ENCODE results near the gene VSIG10L2. TPM values are rescaled to one million over a fixed set of nuclear protein-coding genes. Genes with fewer than 3 reads are reported as not detected.

VSIG10L2 gene
- total RNA-seq, 4 donors from 2014 or later = 1.4 to 7.2 (median 4.5) TPM

DNA sequence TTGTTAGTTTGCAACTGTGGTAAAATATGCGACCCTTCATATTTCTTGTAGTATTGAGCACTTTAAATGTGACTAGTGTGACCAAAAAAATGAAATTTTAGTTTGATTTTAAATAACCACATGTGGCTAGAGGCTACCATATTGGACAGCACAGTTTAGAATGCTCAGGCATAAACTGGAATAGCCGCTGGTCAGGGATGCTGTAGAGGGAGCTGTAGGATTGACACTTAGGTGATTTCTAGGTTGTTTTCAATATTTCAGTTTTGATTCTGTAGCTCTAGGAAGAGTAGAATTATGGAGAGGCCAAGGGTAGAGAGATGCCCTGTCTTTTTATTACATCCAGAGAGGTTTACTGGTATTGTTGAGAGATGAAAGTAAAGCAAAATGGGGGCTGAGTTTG is 10.8 kb upstream of the VSIG10L2 start:
- no peak for TF ChIP-seq POLR2A (IDR thresholded peaks at IDR 0.05)
- TF ChIP-seq, protein P1, sequence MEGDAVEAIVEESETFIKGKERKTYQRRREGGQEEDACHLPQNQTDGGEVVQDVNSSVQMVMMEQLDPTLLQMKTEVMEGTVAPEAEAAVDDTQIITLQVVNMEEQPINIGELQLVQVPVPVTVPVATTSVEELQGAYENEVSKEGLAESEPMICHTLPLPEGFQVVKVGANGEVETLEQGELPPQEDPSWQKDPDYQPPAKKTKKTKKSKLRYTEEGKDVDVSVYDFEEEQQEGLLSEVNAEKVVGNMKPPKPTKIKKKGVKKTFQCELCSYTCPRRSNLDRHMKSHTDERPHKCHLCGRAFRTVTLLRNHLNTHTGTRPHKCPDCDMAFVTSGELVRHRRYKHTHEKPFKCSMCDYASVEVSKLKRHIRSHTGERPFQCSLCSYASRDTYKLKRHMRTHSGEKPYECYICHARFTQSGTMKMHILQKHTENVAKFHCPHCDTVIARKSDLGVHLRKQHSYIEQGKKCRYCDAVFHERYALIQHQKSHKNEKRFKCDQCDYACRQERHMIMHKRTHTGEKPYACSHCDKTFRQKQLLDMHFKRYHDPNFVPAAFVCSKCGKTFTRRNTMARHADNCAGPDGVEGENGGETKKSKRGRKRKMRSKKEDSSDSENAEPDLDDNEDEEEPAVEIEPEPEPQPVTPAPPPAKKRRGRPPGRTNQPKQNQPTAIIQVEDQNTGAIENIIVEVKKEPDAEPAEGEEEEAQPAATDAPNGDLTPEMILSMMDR (IDR thresholded peaks at IDR 0.05) = no peak
- intact Hi-C loops (cut with DNase I; ENCODE audit: low total_unique reads) = no loop called here
- H3K4me3 ChIP-seq (ENCODE audit: low read depth, poor library complexity, severe bottlenecking) = no peak overlapping the region
- DNase-seq (ENCODE audit: low spot score in 2 of 2) = no peak
- WGBS, 2 donors = 94 to 100% methylated on average over 2 of the region's 2 CpGs

DNA sequence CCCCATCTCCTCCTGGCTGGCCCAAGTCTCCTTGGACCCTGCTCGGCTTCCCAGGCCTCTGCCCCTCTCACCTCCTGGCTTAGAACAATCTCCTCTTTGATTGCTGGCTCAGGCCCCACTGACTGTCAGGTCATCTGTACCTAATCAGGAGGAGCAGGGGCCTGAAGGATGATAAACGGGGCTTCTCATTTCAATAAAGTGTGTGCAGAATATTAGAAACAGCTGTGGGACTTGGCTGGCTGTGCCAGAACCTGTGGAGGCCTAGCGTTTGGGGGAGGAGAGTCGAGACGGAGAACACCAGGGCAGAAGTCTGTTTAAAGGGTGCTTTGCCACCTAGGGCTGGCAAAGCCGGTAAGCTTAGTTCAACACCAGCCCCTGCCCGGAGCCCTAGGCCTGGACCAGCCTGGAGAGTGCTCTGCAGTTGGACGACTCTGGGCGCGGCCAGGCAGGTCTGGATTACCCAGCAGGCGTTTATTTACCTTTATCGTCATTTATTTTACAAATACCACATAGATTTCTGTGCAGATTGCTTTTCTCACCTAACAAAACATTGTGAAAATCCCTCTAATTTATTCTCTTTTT is 10.1 kb upstream of the VSIG10L2 start:
- DNase-seq (ENCODE audit: low spot score in 2 of 2) = peak in 1 of 2 donors; percentile 58
- WGBS, 2 donors = 42 to 47% methylated on average over 12 of the region's 12 CpGs
- TF ChIP-seq, protein P1 (IDR thresholded peaks at IDR 0.05) = no peak
- TF ChIP-seq POLR2A (IDR thresholded peaks at IDR 0.05) = no peak
- intact Hi-C loops (cut with DNase I; ENCODE audit: low total_unique reads) = no loop called here
- H3K4me3 ChIP-seq (ENCODE audit: low read depth, poor library complexity, severe bottlenecking) = no peak overlapping the region

DNA sequence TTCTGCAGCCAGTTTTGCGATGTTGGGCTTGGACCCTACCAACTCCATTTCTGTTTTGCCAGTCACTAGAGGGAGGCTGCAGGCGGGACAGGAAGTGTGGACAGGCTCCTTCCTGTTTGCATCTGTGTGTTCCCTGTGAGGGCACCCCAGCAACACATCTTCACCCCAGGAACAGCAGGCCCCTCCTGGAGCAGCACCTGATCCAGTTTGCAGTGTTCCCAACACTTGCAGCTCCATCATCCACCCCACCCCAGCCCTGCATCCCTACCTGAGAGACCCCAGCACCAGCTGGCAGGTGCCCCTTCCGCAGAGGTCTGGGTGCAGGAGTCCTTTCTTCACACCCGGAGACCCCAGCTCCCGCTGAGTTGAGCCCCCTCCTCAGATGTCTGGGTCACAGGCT is 7.4 kb upstream of the VSIG10L2 start:
- intact Hi-C loops (cut with DNase I; ENCODE audit: low total_unique reads) = no loop called here
- TF ChIP-seq POLR2A (IDR thresholded peaks at IDR 0.05) = no peak
- TF ChIP-seq, protein P1 (IDR thresholded peaks at IDR 0.05) = no peak
- peak in 1 of 2 donors; percentile 75 for DNase-seq (ENCODE audit: low spot score in 2 of 2)
- H3K4me3 ChIP-seq (ENCODE audit: low read depth, poor library complexity, severe bottlenecking) = no peak overlapping the region
- 79 to 85% methylated on average over 5 of the region's 5 CpGs for WGBS, 2 donors

DNA sequence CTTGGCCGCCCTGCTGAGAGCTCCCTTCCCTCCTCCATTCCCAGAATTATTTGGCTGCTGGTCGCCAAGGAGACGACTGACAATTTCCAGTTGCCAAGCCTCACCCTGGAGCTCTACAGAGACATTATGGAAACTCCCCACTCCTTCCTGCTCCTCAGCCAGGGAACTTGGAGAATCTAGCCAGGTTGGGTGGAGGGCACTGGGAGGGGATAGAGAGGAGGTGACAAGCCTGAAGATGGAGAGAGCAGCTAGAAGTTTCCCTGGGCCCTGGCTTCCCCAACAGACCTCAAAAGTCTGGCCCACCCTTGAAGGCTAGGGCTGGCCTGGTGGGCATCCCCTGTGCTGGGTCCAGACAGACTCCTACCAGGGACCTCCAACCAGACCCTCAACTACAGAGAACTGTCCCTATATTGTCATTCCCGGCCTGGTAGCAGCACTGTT is 6.7 kb upstream of the VSIG10L2 start:
- 17 to 29% methylated on average over 4 of the region's 4 CpGs for WGBS, 2 donors
- DNase-seq (ENCODE audit: low spot score in 2 of 2) = peak in 1 of 2 donors; percentile 75
- intact Hi-C loops (cut with DNase I; ENCODE audit: low total_unique reads) = no loop called here

DNA sequence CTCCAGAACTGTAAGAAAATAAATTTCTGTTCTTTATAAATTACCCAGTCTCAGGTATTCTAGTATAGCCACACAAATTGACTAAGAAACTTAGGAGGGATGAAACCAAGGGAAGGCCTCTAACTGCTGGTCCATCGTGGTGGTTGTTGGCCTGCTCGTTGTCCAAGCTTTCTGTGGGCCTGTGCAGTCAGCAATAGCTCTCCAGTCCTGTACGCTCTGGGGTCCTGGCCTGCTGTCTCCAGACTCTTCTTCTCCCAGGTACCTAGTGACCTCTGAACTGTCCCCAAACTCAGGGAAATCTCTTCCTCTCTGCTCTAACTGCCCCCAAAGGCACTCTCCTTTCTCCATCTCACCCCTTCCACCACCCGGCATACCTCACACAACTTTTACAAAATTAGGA is 5.7 kb upstream of the VSIG10L2 start:
- intact Hi-C loops (cut with DNase I; ENCODE audit: low total_unique reads) = loop anchor here (5.0 kb wide), 1 partner anchor 122 kb away; the partner anchor contains the start of gene CDON
- 93 to 98% methylated on average over 4 of the region's 4 CpGs for WGBS, 2 donors
- no peak for TF ChIP-seq POLR2A (IDR thresholded peaks at IDR 0.05)
- TF ChIP-seq, protein P1 (IDR thresholded peaks at IDR 0.05) = no peak
- no peak overlapping the region for H3K4me3 ChIP-seq (ENCODE audit: low read depth, poor library complexity, severe bottlenecking)
- DNase-seq (ENCODE audit: low spot score in 2 of 2) = peak in 1 of 2 donors; percentile 58

More for the DNA sequence above, 6.7 kb upstream of the VSIG10L2 start:
- H3K4me3 ChIP-seq (ENCODE audit: low read depth, poor library complexity, severe bottlenecking) = no peak overlapping the region
- TF ChIP-seq, protein P1 (IDR thresholded peaks at IDR 0.05) = no peak
- no peak for TF ChIP-seq POLR2A (IDR thresholded peaks at IDR 0.05)

DNA sequence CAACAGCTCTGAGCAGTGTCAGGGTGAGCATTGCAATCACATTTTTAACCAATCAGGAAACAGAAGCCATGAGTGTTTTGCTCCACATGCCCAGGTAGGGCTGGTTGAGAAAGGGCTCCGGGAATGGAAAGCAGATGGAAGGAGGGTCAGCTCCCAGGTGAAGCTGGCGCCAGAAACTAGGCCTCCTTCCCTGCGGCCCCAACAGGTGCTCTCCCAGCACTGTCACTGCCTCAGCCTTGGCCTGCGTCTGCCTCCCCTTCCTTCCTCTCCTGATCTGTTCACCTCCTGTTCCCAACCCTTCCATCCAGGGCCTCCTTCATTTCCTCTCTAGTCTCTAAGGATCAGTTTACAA is 4.6 kb upstream of the VSIG10L2 start:
- WGBS, 2 donors = 75 to 76% methylated on average over 4 of the region's 4 CpGs
- intact Hi-C loops (cut with DNase I; ENCODE audit: low total_unique reads) = loop anchor here (5.0 kb wide), 1 partner anchor 121 kb away; the partner anchor contains the start of gene CDON
- no peak overlapping the region for H3K4me3 ChIP-seq (ENCODE audit: low read depth, poor library complexity, severe bottlenecking)
- TF ChIP-seq POLR2A (IDR thresholded peaks at IDR 0.05) = no peak
- TF ChIP-seq, protein P1 (IDR thresholded peaks at IDR 0.05) = no peak
- no peak for DNase-seq (ENCODE audit: low spot score in 2 of 2)
